SU-DHL-6 (cell line): Measurements from ENCODE around the gene SERAC1.
"Not testable (repeated sequence)": the region's sequence is repeated elsewhere in the genome, so short reads cannot be mapped to it uniquely, and the experiment has no call there.

Experiments
- H2AFZ ChIP-seq: fragments of 200-600 bp; sonication (generic); 2 replicates; pipeline ENCODE4 v1.6.1; 2014; ENCODE audit warnings: low read depth, mild to moderate bottlenecking, moderate library complexity, mixed read lengths, antibody characterized with exemption, low read length; ENCODE audit not compliant: severe bottlenecking
- H3F3A ChIP-seq: fragments of 200-600 bp; shearing (Covaris generic); 2 replicates; pipeline ENCODE4 v1.6.0; 2016; ENCODE audit warnings: antibody characterized with exemption, mild to moderate bottlenecking; ENCODE audit not compliant: insufficient read depth
- H3K27ac ChIP-seq: fragments of 200-600 bp; sonication (generic); 2 replicates; pipeline ENCODE4 v1.5.1; 2016; ENCODE audit warnings: low read depth, mild to moderate bottlenecking, low read length, moderate library complexity, mixed read lengths
- H3K27me3 ChIP-seq: fragments of 200-600 bp; sonication (generic), shearing (Covaris generic); 2 replicates; pipeline ENCODE4 v1.6.0; 2014; ENCODE audit warnings: mild to moderate bottlenecking, low read length
- H3K36me3 ChIP-seq: fragments of 200-600 bp; sonication (generic); 2 replicates; pipeline ENCODE4 v1.6.1; 2014; ENCODE audit warnings: mild to moderate bottlenecking, low read length, mixed read lengths
- H3K4me2 ChIP-seq: fragments of 300-600, 200-600 bp; shearing (Covaris generic), sonication (generic); 2 replicates; pipeline ENCODE4 v1.6.0; 2014; ENCODE audit warnings: low read length, low read depth, mild to moderate bottlenecking; ENCODE audit not compliant: poor library complexity, severe bottlenecking
- H3K4me3 ChIP-seq: fragments of 200-600 bp; sonication (generic); 2 replicates; pipeline ENCODE4 v1.5.1; 2014; ENCODE audit warnings: antibody characterized with exemption, low read length, mild to moderate bottlenecking, mixed read lengths; ENCODE audit not compliant: insufficient read depth, poor library complexity, severe bottlenecking
- H3K79me2 ChIP-seq: fragments of 200-600 bp; sonication (generic); 2 replicates; pipeline ENCODE4 v1.6.1; 2014; ENCODE audit warnings: mild to moderate bottlenecking, low read length, moderate library complexity; ENCODE audit not compliant: insufficient read depth
- H3K9ac ChIP-seq: fragments of 200-600 bp; sonication (generic); 2 replicates; pipeline ENCODE4 v1.7.0; 2014; ENCODE audit warnings: mild to moderate bottlenecking, low read length
- H3K9me2 ChIP-seq: fragments of 200-600 bp; sonication (generic); replicated peaks from 2 replicates; pipeline ENCODE4 v1.6.1; 2014; ENCODE audit warnings: low read length; ENCODE audit not compliant: insufficient read depth
- H3K9me3 ChIP-seq: fragments of 200-600 bp; sonication (generic); 2 replicates; pipeline ENCODE4 v1.6.1; 2014; ENCODE audit warnings: low read length, mixed read lengths; ENCODE audit not compliant: insufficient read depth
- H4K20me1 ChIP-seq: fragments of 200-600 bp; sonication (generic); 2 replicates; pipeline ENCODE4 v1.6.1; 2014; ENCODE audit warnings: low read depth, mild to moderate bottlenecking, antibody characterized with exemption, low read length, moderate library complexity, mixed read lengths
- EZH2phosphoT487 ChIP-seq: fragments of 200-600 bp; sonication (generic), shearing (Covaris generic); conservative IDR thresholded peaks from 2 replicates; pipeline ENCODE4 v1.6.1; 2018; ENCODE audit warnings: mild to moderate bottlenecking, antibody characterized with exemption, low read length, moderate library complexity, mixed read lengths
- TF ChIP-seq, protein P1 (sequence below): fragments of 200-600 bp; sonication (generic); IDR thresholded peaks from one replicate; pipeline ENCODE4 v1.5.1; 2017; ENCODE audit warnings: antibody characterized with exemption, mild to moderate bottlenecking, low read length, moderate library complexity; ENCODE audit not compliant: insufficient read depth, poor library complexity, severe bottlenecking

Gene SERAC1

GRCh38 chr6:158168040-158168289 is at the start of gene SERAC1:
TSS of gene SERAC1 (minus strand) at chr6:158168262. CDS start at chr6:158158363, 9,899 bp downstream.
- Histone ChIP-seq H2AFZ (peak within 1 kb of the TSS; percentile 80), H3K4me2 (peak within 1 kb of the TSS; percentile 73), H3K4me3 (peak within 1 kb of the TSS; percentile 66), H3K79me2 (no peaks in the 10 kb centered on the region), H3K27me3 (no peaks in the 10 kb centered on the region), H3K9me2 (no peaks in the 10 kb centered on the region), H4K20me1 (no peaks in the 10 kb centered on the region), H3K27ac (peak within 1 kb of the TSS; percentile 67), H3K36me3 (no peaks in the 10 kb centered on the region), H3F3A (peaks cover 8% of the 10 kb centered on the region; the same call in 1 of the 2 replicates), H3K9me3 (no peaks in the 10 kb centered on the region), H3K9ac (peak within 1 kb of the TSS; percentile 68)
- TF ChIP-seq, protein P1, sequence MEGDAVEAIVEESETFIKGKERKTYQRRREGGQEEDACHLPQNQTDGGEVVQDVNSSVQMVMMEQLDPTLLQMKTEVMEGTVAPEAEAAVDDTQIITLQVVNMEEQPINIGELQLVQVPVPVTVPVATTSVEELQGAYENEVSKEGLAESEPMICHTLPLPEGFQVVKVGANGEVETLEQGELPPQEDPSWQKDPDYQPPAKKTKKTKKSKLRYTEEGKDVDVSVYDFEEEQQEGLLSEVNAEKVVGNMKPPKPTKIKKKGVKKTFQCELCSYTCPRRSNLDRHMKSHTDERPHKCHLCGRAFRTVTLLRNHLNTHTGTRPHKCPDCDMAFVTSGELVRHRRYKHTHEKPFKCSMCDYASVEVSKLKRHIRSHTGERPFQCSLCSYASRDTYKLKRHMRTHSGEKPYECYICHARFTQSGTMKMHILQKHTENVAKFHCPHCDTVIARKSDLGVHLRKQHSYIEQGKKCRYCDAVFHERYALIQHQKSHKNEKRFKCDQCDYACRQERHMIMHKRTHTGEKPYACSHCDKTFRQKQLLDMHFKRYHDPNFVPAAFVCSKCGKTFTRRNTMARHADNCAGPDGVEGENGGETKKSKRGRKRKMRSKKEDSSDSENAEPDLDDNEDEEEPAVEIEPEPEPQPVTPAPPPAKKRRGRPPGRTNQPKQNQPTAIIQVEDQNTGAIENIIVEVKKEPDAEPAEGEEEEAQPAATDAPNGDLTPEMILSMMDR: no peak
- TF ChIP-seq EZH2phosphoT487: no peak

DNA sequence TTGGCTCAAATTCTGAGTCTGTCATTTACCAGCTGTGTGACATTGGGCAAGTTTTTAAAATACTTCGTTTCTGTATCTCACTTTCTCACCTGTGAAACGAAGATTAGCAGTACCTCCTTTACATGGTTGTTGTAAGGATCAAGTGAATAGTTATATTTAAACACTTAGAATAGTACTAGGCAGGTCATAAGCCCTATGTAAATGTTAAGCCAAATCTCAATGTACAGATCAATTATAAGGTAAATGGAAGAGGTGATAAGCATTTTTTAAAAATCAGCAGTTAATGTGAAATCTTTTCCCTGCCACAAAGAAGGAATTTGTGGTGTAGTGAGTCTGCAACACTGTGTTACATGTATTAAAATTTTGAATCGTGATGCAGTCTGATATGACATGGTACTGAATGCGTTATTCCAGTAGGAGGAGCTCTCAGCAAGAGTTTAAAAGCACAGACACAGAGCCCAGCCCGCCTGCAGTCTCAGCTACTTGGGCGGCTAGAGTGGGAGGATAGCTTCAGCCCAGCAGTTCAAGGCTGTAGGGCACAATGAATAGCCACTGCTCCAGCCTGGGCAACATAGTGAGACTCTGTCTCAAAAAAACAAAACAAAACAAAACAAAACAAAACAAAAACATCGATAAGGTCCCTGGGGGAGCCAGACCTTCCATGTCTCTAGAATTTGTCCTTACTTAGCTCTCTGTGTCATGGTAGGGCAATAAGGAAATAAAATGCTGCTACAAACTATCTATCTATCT is 46.0 kb upstream of the SERAC1 start:
- TF ChIP-seq, protein P1: peak; percentile 67
- TF ChIP-seq EZH2phosphoT487: no peak
- Histone ChIP-seq H3K27ac (no peak overlapping the region), H3K4me2 (no peak overlapping the region), H3F3A (no peaks in the 10 kb centered on the region), H3K9ac (no peak overlapping the region), H3K4me3 (no peak overlapping the region), H3K36me3 (no peaks in the 10 kb centered on the region), H4K20me1 (no peaks in the 10 kb centered on the region), H2AFZ (no peak overlapping the region), H3K9me2 (no peaks in the 10 kb centered on the region), H3K9me3 (no peaks in the 10 kb centered on the region), H3K79me2 (no peaks in the 10 kb centered on the region), H3K27me3 (no peaks in the 10 kb centered on the region)

DNA sequence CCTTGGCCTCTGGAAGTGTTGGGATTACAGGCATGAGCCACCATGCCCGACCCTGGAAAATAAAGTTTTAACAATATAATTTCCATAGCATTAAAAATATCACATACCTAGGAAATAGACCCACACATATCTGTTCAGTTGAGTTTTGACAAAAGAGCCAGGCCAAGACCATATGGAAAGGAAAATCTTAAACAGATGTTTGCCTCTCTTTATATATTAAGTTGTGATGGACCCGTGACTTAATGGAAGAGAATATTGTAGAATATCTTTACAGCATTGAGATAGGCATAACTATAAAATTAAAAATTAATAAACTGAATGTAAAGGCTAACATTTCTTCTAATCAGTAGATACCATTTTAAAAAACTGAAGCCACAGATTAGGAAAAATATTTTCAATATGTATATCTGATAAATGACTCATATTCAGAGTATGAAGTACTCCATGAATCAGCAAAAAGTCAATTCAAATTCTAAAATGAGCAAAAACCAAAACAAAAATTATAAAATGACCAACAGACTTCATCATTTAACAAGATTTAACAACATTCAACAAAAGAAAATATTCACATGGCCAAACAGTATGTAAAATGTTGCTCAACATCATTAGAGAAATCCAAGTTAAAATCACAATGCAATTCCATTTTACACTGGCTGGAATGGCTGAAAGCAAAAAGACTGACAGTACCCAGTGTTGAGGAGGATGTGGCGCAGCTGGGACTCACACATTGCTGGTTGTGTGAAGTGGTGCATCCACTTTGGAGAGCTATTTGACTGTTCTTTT is 43.4 kb upstream of the SERAC1 start:
- TF ChIP-seq, protein P1: no peak
- no peak for TF ChIP-seq EZH2phosphoT487
- no peaks in the 10 kb centered on the region for H3F3A ChIP-seq
- H2AFZ ChIP-seq: no peak overlapping the region
- H3K4me3 ChIP-seq: no peak overlapping the region
- H3K27ac ChIP-seq: no peak overlapping the region
- H3K9me2 ChIP-seq: no peaks in the 10 kb centered on the region
- no peak overlapping the region for H3K9ac ChIP-seq
- no peaks in the 10 kb centered on the region for H3K36me3 ChIP-seq
- no peaks in the 10 kb centered on the region for H3K9me3 ChIP-seq
- no peaks in the 10 kb centered on the region for H3K79me2 ChIP-seq
- no peaks in the 10 kb centered on the region for H3K27me3 ChIP-seq
- H4K20me1 ChIP-seq: no peaks in the 10 kb centered on the region
- no peak overlapping the region for H3K4me2 ChIP-seq

- H3K79me2 ChIP-seq, H3K4me2 ChIP-seq, H3F3A ChIP-seq, H4K20me1 ChIP-seq, H2AFZ ChIP-seq, H3K27ac ChIP-seq, H3K9me3 ChIP-seq, H3K27me3 ChIP-seq, H3K9ac ChIP-seq, H3K9me2 ChIP-seq, H3K36me3 ChIP-seq, H3K4me3 ChIP-seq: not testable (repeated sequence)
Measured at GRCh38 chr6:158209582-158210333, 41.7 kb upstream of the SERAC1 start.

DNA sequence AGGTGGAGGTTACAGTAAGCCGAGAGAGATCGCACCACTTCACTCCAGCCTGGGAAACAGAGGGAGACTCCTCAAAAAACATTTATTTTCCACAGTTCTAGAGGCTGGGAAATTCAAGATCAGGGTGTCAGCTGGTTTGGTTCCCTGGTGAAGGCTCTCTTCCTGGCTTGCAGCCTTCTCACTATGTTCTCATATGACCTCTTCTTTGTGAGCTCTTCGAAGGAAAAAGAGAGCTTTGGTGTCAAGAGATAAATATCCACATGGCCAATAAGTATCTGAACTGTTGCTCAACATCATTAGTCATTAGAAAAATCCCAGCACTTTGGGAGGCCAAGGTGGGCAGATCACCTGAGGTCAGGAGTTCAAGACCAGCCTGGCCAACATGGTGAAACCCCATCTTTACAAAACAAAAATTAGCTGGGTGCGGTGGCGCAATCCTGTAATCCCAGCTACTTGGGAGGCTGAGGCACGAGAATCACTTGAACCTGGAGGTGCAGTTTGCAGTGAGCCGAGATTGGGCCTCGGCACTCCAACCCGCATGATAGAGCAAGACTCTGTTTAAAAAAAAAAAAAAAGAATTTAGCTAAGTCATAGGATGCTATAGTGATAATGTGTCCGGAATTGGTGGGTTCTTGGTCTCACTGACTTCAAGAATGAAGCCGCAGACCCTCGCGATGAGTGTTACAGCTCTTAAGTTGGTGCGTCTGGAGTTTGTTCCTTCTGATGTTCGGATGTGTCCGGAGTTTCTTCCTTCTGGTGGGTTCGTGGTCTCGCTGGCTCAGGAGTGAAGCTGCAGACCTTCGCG is 40.4 kb upstream of the SERAC1 start:
- not testable (repeated sequence) for H3K36me3 ChIP-seq, H3K27ac ChIP-seq, H3K4me3 ChIP-seq, H4K20me1 ChIP-seq, H2AFZ ChIP-seq, H3K4me2 ChIP-seq, H3K27me3 ChIP-seq, H3K79me2 ChIP-seq, H3K9me2 ChIP-seq, H3K9me3 ChIP-seq, H3K9ac ChIP-seq, H3F3A ChIP-seq
